ENCODE results near the gene IFNAR2. TPM values are rescaled to one million over a fixed set of nuclear protein-coding genes. Genes with fewer than 3 reads are reported as not detected.
A peak's percentile ranks its signal among the peaks of the same experiment; 100 is the strongest.

IFNAR2 gene
- total RNA-seq (2021): 21.5 and 28.2 TPM in 2 replicates
- percentile 72 among the genes with signal in this experiment for Bru-seq, nascent RNA
- percentile 92 among the genes with signal in this experiment for BruChase-seq, experiment 1, labeled RNA remaining after a 2-hour chase
- BruChase-seq, experiment 2, labeled RNA remaining after a 6-hour chase: percentile 90 among the genes with signal in this experiment
- long read RNA-seq, full-length matches to known transcripts: 18 of 23 reads
- long read RNA-seq, partial matches to known transcripts: 2 of 23 reads
- long read RNA-seq, other reads (novel, unspliced or antisense): 3 of 23 reads

GRCh38 chr21:33229784-33230544, at the start of gene IFNAR2:
Gene IFNAR2 (plus strand): TSS chr21:33229938. CDS start chr21:33241923, 11,985 bp downstream.
- peaks cover 34% of the 10 kb centered on the region for H3K4me1 ChIP-seq (ENCODE audit: insufficient read depth, low read length, poor library complexity, severe bottlenecking)
- CTCF ChIA-PET: no interaction called here
- H3K27me3 ChIP-seq (replicated peaks; ENCODE audit: insufficient read depth, low read depth, low read length, poor library complexity): no peaks in the 10 kb centered on the region
- POLR2A ChIA-PET (ENCODE audit: low non-redundant PET): interaction anchor here (0.6 kb wide), 1 partner anchor 146 kb away, joined by 3 read pairs; no protein-coding TSS in a partner anchor
- intact Hi-C loops (cut with micrococcal nuclease; ENCODE audit: unreplicated experiment): no loop called here
- H3K4me3 ChIP-seq (ENCODE audit: low read depth, low read length, poor library complexity, severe bottlenecking): peak within 1 kb of the TSS; percentile 76
- no TSS peak for BruUV-seq (replicated peaks)
- DNase-seq (ENCODE audit: low spot score): peak; percentile 70
- no peak for TF ChIP-seq CTCF (conservative IDR thresholded peaks at IDR 0.05; ENCODE audit: low read depth, low read length)
- TF ChIP-seq EZH2 (IDR thresholded peaks at IDR 0.05; ENCODE audit: borderline replicate concordance, low read depth, low read length, poor library complexity, severe bottlenecking): no peak
- no peaks in the 10 kb centered on the region for H3K36me3 ChIP-seq (ENCODE audit: insufficient read depth, low read length, poor library complexity, severe bottlenecking)
- peak within 1 kb of the TSS; percentile 90 for H3K27ac ChIP-seq (ENCODE audit: low read depth, low read length, poor library complexity, severe bottlenecking)
- H3K9me3 ChIP-seq (ENCODE audit: low read depth, low read length, poor library complexity, severe bottlenecking): no peaks in the 10 kb centered on the region

GRCh38 chr21:33185852-33186251, 43.9 kb upstream of the IFNAR2 start:
- Histone ChIP-seq H3K4me1 (ENCODE audit: insufficient read depth, low read length, poor library complexity, severe bottlenecking) (no peaks in the 10 kb centered on the region), H3K27me3 (replicated peaks; ENCODE audit: insufficient read depth, low read depth, low read length, poor library complexity) (peaks cover 64% of the 10 kb centered on the region), H3K4me3 (ENCODE audit: low read depth, low read length, poor library complexity, severe bottlenecking) (no peak overlapping the region), H3K27ac (ENCODE audit: low read depth, low read length, poor library complexity, severe bottlenecking) (no peak overlapping the region), H3K9me3 (ENCODE audit: low read depth, low read length, poor library complexity, severe bottlenecking) (no peaks in the 10 kb centered on the region), H3K36me3 (ENCODE audit: insufficient read depth, low read length, poor library complexity, severe bottlenecking) (no peaks in the 10 kb centered on the region)
- DNase-seq (ENCODE audit: low spot score): no peak
- TF ChIP-seq EZH2 (IDR thresholded peaks at IDR 0.05; ENCODE audit: borderline replicate concordance, low read depth, low read length, poor library complexity, severe bottlenecking): no peak
- intact Hi-C loops (cut with micrococcal nuclease; ENCODE audit: unreplicated experiment): no loop called here
- no TSS peak for BruUV-seq (replicated peaks)
- ChIA-PET CTCF (interaction anchor here (0.6 kb wide), 1 partner anchor 176 kb away, joined by 12 read pairs; no protein-coding TSS in a partner anchor), POLR2A (ENCODE audit: low non-redundant PET) (no interaction called here)

- Histone ChIP-seq H3K4me1 (ENCODE audit: insufficient read depth, low read length, poor library complexity, severe bottlenecking) (no peaks in the 10 kb centered on the region), H3K27me3 (replicated peaks; ENCODE audit: insufficient read depth, low read depth, low read length, poor library complexity) (peaks cover 72% of the 10 kb centered on the region), H3K9me3 (ENCODE audit: low read depth, low read length, poor library complexity, severe bottlenecking) (no peaks in the 10 kb centered on the region), H3K36me3 (ENCODE audit: insufficient read depth, low read length, poor library complexity, severe bottlenecking) (no peaks in the 10 kb centered on the region), H3K27ac (ENCODE audit: low read depth, low read length, poor library complexity, severe bottlenecking) (no peak overlapping the region), H3K4me3 (ENCODE audit: low read depth, low read length, poor library complexity, severe bottlenecking) (no peak overlapping the region)
- DNase-seq (ENCODE audit: low spot score): no peak
- ChIA-PET CTCF (no interaction called here), POLR2A (ENCODE audit: low non-redundant PET) (no interaction called here)
- no TSS peak for BruUV-seq (replicated peaks)
- TF ChIP-seq CTCF (conservative IDR thresholded peaks at IDR 0.05; ENCODE audit: low read depth, low read length): no peak
- no peak for TF ChIP-seq EZH2 (IDR thresholded peaks at IDR 0.05; ENCODE audit: borderline replicate concordance, low read depth, low read length, poor library complexity, severe bottlenecking)
- intact Hi-C loops (cut with micrococcal nuclease; ENCODE audit: unreplicated experiment): no loop called here
Observed at GRCh38 chr21:33187276-33187675, 42.5 kb upstream of the IFNAR2 start.

All from A673 (cell line).